Left lung (tissue), 10 donors: ENCODE data around the gene HOXD10. TPM values are rescaled to one million over a fixed set of nuclear protein-coding genes. Genes with fewer than 3 reads are reported as not detected.

Experiments
- ATAC-seq: fragments of 200-7000 bp; cut with Tn5 transposase; one replicate; pipeline ENCODE4 v1.9.1; 2020; ENCODE audit warnings: moderate library complexity
- DNase-seq, 4 donors: peaks; one replicate each; pipeline ENCODE4 v3.0.0-alpha.2; 2013 to 2020
- H3K27ac ChIP-seq, 2 donors: fragments of 200-600 bp; sonication (generic) in 1 of 2; one replicate each; pipeline versions ENCODE4 v1.5.0 to v1.8.0; 2020 to 2021
- H3K27me3 ChIP-seq, 2 donors: fragments of 200-600 bp; sonication (generic) in 1 of 2; one replicate each; pipeline versions ENCODE4 v1.5.0 to v1.8.0; 2020 to 2021
- H3K36me3 ChIP-seq, 2 donors: fragments of 200-600 bp; sonication (generic) in 1 of 2; one replicate each; pipeline versions ENCODE4 v1.5.0 to v1.8.0; 2020 to 2021
- H3K4me1 ChIP-seq, 2 donors: fragments of 200-600 bp; one replicate each; pipeline ENCODE4 v1.8.0; 2021
- H3K4me3 ChIP-seq, 2 donors: fragments of 200-600 bp; sonication (generic) in 1 of 2; one replicate each; pipeline versions ENCODE4 v1.5.0 to v1.8.0; 2020 to 2021; ENCODE audit warnings: mild to moderate bottlenecking in 1 of 2
- H3K9me3 ChIP-seq, 2 donors: fragments of 200-600 bp; sonication (generic) in 1 of 2; one replicate each; pipeline versions ENCODE4 v1.5.0 to v1.8.0; 2020 to 2021
- intact Hi-C, 2 donors: fragments of 100-400 bp; cut with DNase I; formaldehyde crosslinking; loops; one replicate each; pipeline versions ENCODE4 v1.11.2 to v1.14.2; 2022
- microRNA-seq, 2 donors: library from miRNA; unstranded; fragments of <30 nt; microRNA quantifications; one replicate each; pipeline ENCODE4, GENCODE V29; 2019
- polyA plus RNA-seq, 6 donors: library from polyadenylated mRNA; unstranded; fragments of 120-200 nt; gene quantifications; one replicate each; pipeline ENCODE4 v1.2.1, GENCODE V29; 2013; ENCODE audit not compliant: insufficient read length in 6 of 6
- total RNA-seq, 2 donors: library from RNA; stranded (reverse); fragmentation: NEBNext Ultra II Directional; extraction: Animal tissue kit (Norgen Biotek cat#: 25700); gene quantifications; one replicate each; pipeline ENCODE4 v1.2.1, GENCODE V29; 2021
- TF ChIP-seq, protein P1 (sequence below), 2 donors: fragments of 200-600 bp; sonication (generic) in 1 of 2; IDR thresholded peaks; one replicate each; pipeline versions ENCODE4 v1.5.0 to v1.8.0; 2021; ENCODE audit warnings: antibody characterized with exemption in 2 of 2
- donor health status: DM: no; HTN: yes; CAD: no.
- donor health status: DM: no; HTN: no; CAD: no.

The HOXD10 gene
- total and polyA plus RNA-seq, 8 donors: 0.31 to 1.5 (median 0.44) TPM; not detected in 2

DNA sequence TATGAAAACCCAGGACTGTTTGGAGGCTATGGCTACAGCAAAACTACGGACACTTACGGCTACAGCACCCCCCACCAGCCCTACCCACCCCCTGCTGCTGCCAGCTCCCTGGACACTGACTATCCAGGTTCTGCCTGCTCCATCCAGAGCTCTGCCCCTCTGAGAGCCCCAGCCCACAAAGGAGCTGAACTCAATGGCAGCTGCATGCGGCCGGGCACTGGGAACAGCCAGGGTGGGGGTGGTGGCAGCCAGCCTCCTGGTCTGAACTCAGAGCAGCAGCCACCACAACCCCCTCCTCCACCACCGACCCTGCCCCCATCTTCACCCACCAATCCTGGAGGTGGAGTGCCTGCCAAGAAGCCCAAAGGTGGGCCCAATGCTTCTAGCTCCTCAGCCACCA, 52.6 kb downstream of the HOXD10 start:
- H3K9me3 ChIP-seq: no peaks in the 10 kb centered on the region
- H3K27ac ChIP-seq: no peak overlapping the region
- TF ChIP-seq, protein P1, sequence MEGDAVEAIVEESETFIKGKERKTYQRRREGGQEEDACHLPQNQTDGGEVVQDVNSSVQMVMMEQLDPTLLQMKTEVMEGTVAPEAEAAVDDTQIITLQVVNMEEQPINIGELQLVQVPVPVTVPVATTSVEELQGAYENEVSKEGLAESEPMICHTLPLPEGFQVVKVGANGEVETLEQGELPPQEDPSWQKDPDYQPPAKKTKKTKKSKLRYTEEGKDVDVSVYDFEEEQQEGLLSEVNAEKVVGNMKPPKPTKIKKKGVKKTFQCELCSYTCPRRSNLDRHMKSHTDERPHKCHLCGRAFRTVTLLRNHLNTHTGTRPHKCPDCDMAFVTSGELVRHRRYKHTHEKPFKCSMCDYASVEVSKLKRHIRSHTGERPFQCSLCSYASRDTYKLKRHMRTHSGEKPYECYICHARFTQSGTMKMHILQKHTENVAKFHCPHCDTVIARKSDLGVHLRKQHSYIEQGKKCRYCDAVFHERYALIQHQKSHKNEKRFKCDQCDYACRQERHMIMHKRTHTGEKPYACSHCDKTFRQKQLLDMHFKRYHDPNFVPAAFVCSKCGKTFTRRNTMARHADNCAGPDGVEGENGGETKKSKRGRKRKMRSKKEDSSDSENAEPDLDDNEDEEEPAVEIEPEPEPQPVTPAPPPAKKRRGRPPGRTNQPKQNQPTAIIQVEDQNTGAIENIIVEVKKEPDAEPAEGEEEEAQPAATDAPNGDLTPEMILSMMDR (IDR thresholded peaks at IDR 0.05): no peak
- H3K27me3 ChIP-seq: peaks cover 79 to 100% of the 10 kb centered on the region in 2 donors
- H3K4me1 ChIP-seq: no peaks in the 10 kb centered on the region
- no peak overlapping the region for H3K4me3 ChIP-seq
- no peaks in the 10 kb centered on the region for H3K36me3 ChIP-seq
- intact Hi-C loops: no loop called here
- DNase-seq: peak in 1 of 4 donors; percentile 10
- no peak for ATAC-seq

Small RNA genes lying within 50 kb of the gene (microRNA-seq; reads per million reads assigned to microRNA genes)
- gene MIR10B: 317 to 1,814 reads per million in 2 donors

Other genes with a start within 250 kb of the HOXD10 start
- gene LNPK, start 114.5 kb upstream of the HOXD10 start, total RNA-seq: 10 to 100 TPM; 38.0 to 38.7 TPM
- gene LNPK, start 114.5 kb upstream of the HOXD10 start, polyA plus RNA-seq: 10 to 100 TPM; 39.7 to 47.9 (median 42.9) TPM
- not detected for gene EVX2, start 32.8 kb upstream of the HOXD10 start, total RNA-seq
- gene EVX2, start 32.8 kb upstream of the HOXD10 start, polyA plus RNA-seq: not detected
- not detected for gene HOXD13, start 24.1 kb upstream of the HOXD10 start, total RNA-seq
- gene HOXD13, start 24.1 kb upstream of the HOXD10 start, polyA plus RNA-seq: not detected
- gene HOXD12, start 17.0 kb upstream of the HOXD10 start, total RNA-seq: not detected
- not detected for gene HOXD12, start 17.0 kb upstream of the HOXD10 start, polyA plus RNA-seq
- not detected for gene HOXD11, start 9.5 kb upstream of the HOXD10 start, total RNA-seq
- gene HOXD11, start 9.5 kb upstream of the HOXD10 start, polyA plus RNA-seq: under 1 TPM in 3 of 6 donors, not detected in 3; 0.21 to 0.51 (median 0.25) TPM
- gene HOXD9, start 5.9 kb downstream of the HOXD10 start, total RNA-seq: 1 to 10 TPM in 1 of 2 donors, under 1 TPM in 1; 0.29 to 1.1 TPM
- gene HOXD9, start 5.9 kb downstream of the HOXD10 start, polyA plus RNA-seq: 1 to 10 TPM in 3 of 6 donors, under 1 TPM in 3; 0.48 to 1.7 (median 1.1) TPM
- 1 to 10 TPM in 1 of 2 donors, under 1 TPM in 1; 0.32 to 2.1 TPM for gene HOXD8, start 12.9 kb downstream of the HOXD10 start, total RNA-seq
- 1 to 10 TPM; 1.1 to 2.9 (median 2.0) TPM for gene HOXD8, start 12.9 kb downstream of the HOXD10 start, polyA plus RNA-seq
- gene HOXD4, start 34.8 kb downstream of the HOXD10 start, total RNA-seq: under 1 TPM; 0.17 to 0.68 TPM
- under 1 TPM; 0.34 to 0.99 (median 0.68) TPM for gene HOXD4, start 34.8 kb downstream of the HOXD10 start, polyA plus RNA-seq
- gene HOXD3, start 40.5 kb downstream of the HOXD10 start, total RNA-seq: 1 to 10 TPM in 1 of 2 donors, not detected in 1; 1.0 TPM
- under 1 TPM; 0.15 to 0.68 (median 0.40) TPM for gene HOXD3, start 40.5 kb downstream of the HOXD10 start, polyA plus RNA-seq
- 1 to 10 TPM; 1.9 to 5.9 TPM for gene HOXD1, start 71.9 kb downstream of the HOXD10 start, total RNA-seq
- 1 to 10 TPM in 5 of 6 donors, under 1 TPM in 1; 0.35 to 2.5 (median 1.8) TPM for gene HOXD1, start 71.9 kb downstream of the HOXD10 start, polyA plus RNA-seq
- 10 to 100 TPM; 18.1 to 23.6 TPM for gene MTX2, start 152.7 kb downstream of the HOXD10 start, total RNA-seq
- gene MTX2, start 152.7 kb downstream of the HOXD10 start, polyA plus RNA-seq: 10 to 100 TPM; 51.5 to 61.9 (median 53.9) TPM